GM12892 (cell line): Measurements from ENCODE around the gene TUNAR.

Source experiments
- POLR2A ChIP-seq: IDR thresholded peaks from 2 replicates; pipeline ENCODE4 v1.6.1; 2011; ENCODE audit warnings: low read depth, low read length, control low read depth
- POLR2AphosphoS5 ChIP-seq: IDR thresholded peaks from 2 replicates; pipeline ENCODE4 v1.6.1; 2011; ENCODE audit warnings: low read depth, low read length, control low read depth
- TAF1 ChIP-seq: IDR thresholded peaks from 2 replicates; pipeline ENCODE4 v1.6.1; 2011; ENCODE audit warnings: low read depth, mild to moderate bottlenecking, control low read depth, low read length, borderline replicate concordance

DNA sequence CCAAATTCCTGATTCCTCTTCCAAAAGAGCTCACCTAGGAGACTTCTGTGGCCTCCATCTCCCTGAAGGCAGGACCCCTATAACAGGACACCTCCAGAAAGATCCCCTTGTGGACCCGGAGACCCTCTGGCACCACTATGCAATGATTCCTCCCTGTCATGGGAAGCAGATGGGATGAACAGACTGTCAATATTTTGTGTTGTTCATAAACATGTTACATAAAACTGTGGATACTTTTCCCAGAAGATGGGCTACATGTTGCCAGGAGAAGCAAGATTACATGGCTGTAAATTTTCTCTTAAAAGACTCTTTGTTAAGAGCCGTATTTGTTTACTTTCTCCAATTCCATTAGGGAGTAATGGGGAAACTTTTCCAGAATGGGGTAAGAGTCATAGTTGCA is 52.1 kb downstream of the TUNAR start:
- TF ChIP-seq POLR2A (no peak), POLR2AphosphoS5 (no peak), TAF1 (no peak)
